Measurements from ENCODE around the gene UIMC1. TPM values are rescaled to one million over a fixed set of nuclear protein-coding genes. Genes with fewer than 3 reads are reported as not detected.

Gene UIMC1
- total RNA-seq, 1 experiment from 2014 or later, result 53.0 TPM

- Histone ChIP-seq H3K56ac (ENCODE audit: insufficient read length, low read depth, low read length) (no peak overlapping the region), H2AK5ac (ENCODE audit: insufficient read length, low read length) (no peak overlapping the region), H3K79me1 (ENCODE audit: insufficient read depth, low read depth, low read length, poor library complexity, severe bottlenecking) (peaks cover 18% of the 10 kb centered on the region), H4K5ac (ENCODE audit: insufficient read length, low read depth, low read length) (no peak overlapping the region), H2BK5ac (ENCODE audit: insufficient read length, low read length) (no peak overlapping the region), H2BK12ac (ENCODE audit: insufficient read length, low read depth, low read length) (no peak overlapping the region), H4K20me1 (ENCODE audit: control insufficient read depth, insufficient read depth, insufficient read length) (no peaks in the 10 kb centered on the region), H3K4me1 (ENCODE audit: insufficient read depth, low read length) (no peaks in the 10 kb centered on the region), H2BK20ac (ENCODE audit: low read depth, low read length, poor library complexity, severe bottlenecking) (no peak overlapping the region), H3K18ac (ENCODE audit: insufficient read length, low read depth, low read length) (no peak overlapping the region), H3K27me3 (ENCODE audit: insufficient read depth, low read length) (no peaks in the 10 kb centered on the region), H3K9ac (ENCODE audit: extremely low read depth, insufficient read length, low read length) (no peak overlapping the region), H4K91ac (ENCODE audit: insufficient read length, low read depth, low read length) (no peak overlapping the region), H3K27ac (ENCODE audit: insufficient read length, low read depth, low read length) (no peak overlapping the region), H3T11ph (ENCODE audit: low read length) (no peak overlapping the region), H3K9me3 (ENCODE audit: control insufficient read depth, low read depth, low read length) (no peaks in the 10 kb centered on the region), H3K23me2 (ENCODE audit: insufficient read length, low read depth, low read length, poor library complexity, severe bottlenecking) (peaks cover 5% of the 10 kb centered on the region), H2BK15ac (ENCODE audit: low read depth, low read length) (no peak overlapping the region), H3K4me2 (ENCODE audit: insufficient read depth, insufficient read length, low read length) (peak overlapping the region; percentile 95), H3K23ac (ENCODE audit: insufficient read length, low read depth, low read length) (no peak overlapping the region), H2BK120ac (ENCODE audit: low read depth, low read length, poor library complexity, severe bottlenecking) (no peak overlapping the region), H3K4ac (ENCODE audit: low read depth, low read length) (no peak overlapping the region), H2AFZ (ENCODE audit: low read length) (no peak overlapping the region), H3K79me2 (ENCODE audit: insufficient read depth, low read length) (peaks cover 37% of the 10 kb centered on the region), H4K8ac (replicated peaks; ENCODE audit: insufficient read length, low read depth, low read length) (no peak overlapping the region), H3K14ac (ENCODE audit: insufficient read depth, low read length) (no peak overlapping the region)
- Mint-ChIP-seq H3K4me1 (peaks cover 17 to 19% of the 10 kb centered on the region in 2 experiments), H3K27ac (no peak overlapping the region), H3K36me3 (ENCODE audit: insufficient read depth in 1 of 3, low read depth in 3 of 3) (peaks cover 6 to 13% (median 10%) of the 10 kb centered on the region in 3 experiments), H3K4me3 (peak overlapping the region; percentile 91 to 93), H3K27me3 (ENCODE audit: low read depth) (no peaks in the 10 kb centered on the region; the same call in 1 of the 2 replicates), H3K9me3 (no peaks in the 10 kb centered on the region; a peak in 1 of 5 replicates)
- no CpG with 5 or more reads among the region's 10 CpGs for WGBS (ENCODE audit: extremely low coverage, insufficient read length, low lambda C conversion rate)
- TF ChIP-seq CTCF (conservative IDR thresholded peaks at IDR 0.05), result no peak
- no peak for DNase-seq
These were observed 1.6 kb downstream of the UIMC1 start for GRCh38 chr5:177004961-177005360.

Data from H9 (cell line).